BJ (cell line): ENCODE measurements around the gene STX12. TPM values are rescaled to one million over a fixed set of nuclear protein-coding genes. Genes with fewer than 3 reads are reported as not detected.
"Not testable (repeated sequence)": the region's sequence is repeated elsewhere in the genome, so short reads cannot be mapped to it uniquely, and the experiment has no call there.

ENCODE experiments used
- CTCF ChIA-PET: fragments of 350-600 bp; formaldehyde crosslinking; extraction: SDS; loops from one replicate; lab custom pipeline; 2021; ENCODE audit warnings: antibody characterized with exemption, inconsistent platforms; lab: Yijun Ruan, JAX
- POLR2A ChIA-PET: fragments of 300-600 bp; sonication (Branson Sonifier 250); formaldehyde crosslinking; extraction: SDS; loops from one replicate; lab custom pipeline; 2021; ENCODE audit warnings: antibody characterized with exemption; lab: Charles Lee
- DNase-seq: peaks from one replicate; pipeline ENCODE4 v3.0.0-alpha.2; 2011; ENCODE audit warnings: low read depth
- H3K27me3 ChIP-seq: 2 replicates; pipeline ENCODE4 v1.6.0; 2011; ENCODE audit warnings: low read length; ENCODE audit not compliant: control insufficient read depth, insufficient read depth
- H3K36me3 ChIP-seq: 2 replicates; pipeline ENCODE4 v1.5.1; 2011; ENCODE audit warnings: low read length; ENCODE audit not compliant: control insufficient read depth, insufficient read depth
- H3K4me3 ChIP-seq: 2 replicates; pipeline ENCODE4 v1.5.1; 2011; ENCODE audit warnings: low read depth, mild to moderate bottlenecking, control low read depth, low read length
- CTCF ChIP-seq: IDR thresholded peaks from 2 replicates; pipeline ENCODE4 v1.5.1; 2011; ENCODE audit warnings: low read depth, mild to moderate bottlenecking, control low read depth, inconsistent platforms, low read length, moderate library complexity; ENCODE audit not compliant: insufficient read depth
- polyA plus RNA-seq: library from polyadenylated mRNA; depleted of rRNA; stranded (reverse); fragments of >200 nt; gene quantifications from 2 replicates; pipeline ENCODE4 v1.2.3, GENCODE V29; 2011

Gene STX12
- polyA plus RNA-seq, 1 experiment: 31.2 TPM

GRCh38 chr1:27835046-27835445, 62.0 kb downstream of the STX12 start:
- H3K27me3 ChIP-seq: no peaks in the 10 kb centered on the region
- peaks cover 3% of the 10 kb centered on the region for H3K36me3 ChIP-seq
- ChIA-PET CTCF (interaction anchor here (0.7 to 1.4 kb wide), 2 partner anchors 142 to 166 kb away, joined by 3 read pairs; no protein-coding TSS in a partner anchor), POLR2A (no interaction called here)
- no peak overlapping the region for H3K4me3 ChIP-seq
- no peak for DNase-seq
- no peak for TF ChIP-seq CTCF

- DNase-seq: no peak
- CTCF ChIA-PET: interaction anchor here (0.7 to 1.4 kb wide), 3 partner anchors 96 to 166 kb away, joined by 3 read pairs; no protein-coding TSS in a partner anchor
- no peak overlapping the region for H3K4me3 ChIP-seq
- no peaks in the 10 kb centered on the region for H3K27me3 ChIP-seq
- no peak for TF ChIP-seq CTCF
- POLR2A ChIA-PET: no interaction called here
- peaks cover 4% of the 10 kb centered on the region for H3K36me3 ChIP-seq
Measured at GRCh38 chr1:27835501-27835900, 62.5 kb downstream of the STX12 start.

GRCh38 chr1:27849951-27850350, 76.9 kb downstream of the STX12 start:
- Histone ChIP-seq H3K36me3 (peaks cover 12% of the 10 kb centered on the region), H3K4me3 (no peak overlapping the region), H3K27me3 (no peaks in the 10 kb centered on the region)
- POLR2A ChIA-PET: no interaction called here
- no peak for DNase-seq
- CTCF ChIA-PET: interaction anchor here (1.0 kb wide), 1 partner anchor 8 kb away, joined by 3 read pairs; no protein-coding TSS in a partner anchor
- no peak for TF ChIP-seq CTCF

- DNase-seq: no peak
- peaks cover under 1% of the 10 kb centered on the region for H3K36me3 ChIP-seq
- H3K27me3 ChIP-seq: no peaks in the 10 kb centered on the region
- no peak overlapping the region for H3K4me3 ChIP-seq
- CTCF ChIA-PET: no interaction called here
- POLR2A ChIA-PET: no interaction called here
- no peak for TF ChIP-seq CTCF
Measured at GRCh38 chr1:27855085-27855484, 82.1 kb downstream of the STX12 start.

- POLR2A ChIA-PET: no interaction called here
- CTCF ChIA-PET: interaction anchor here (0.6 to 6.2 kb wide), 11 partner anchors 9 to 358 kb away, joined by 3 to 81 read pairs (median 4); no protein-coding TSS in a partner anchor
- Histone ChIP-seq H3K4me3 (no peak overlapping the region), H3K36me3 (no peaks in the 10 kb centered on the region), H3K27me3 (no peaks in the 10 kb centered on the region)
- TF ChIP-seq CTCF: no peak
- DNase-seq: no peak
Measured at GRCh38 chr1:27856561-27857343, 83.7 kb downstream of the STX12 start.

- H3K27me3 ChIP-seq, POLR2A ChIA-PET, H3K36me3 ChIP-seq, H3K4me3 ChIP-seq, DNase-seq: not testable (repeated sequence)
- CTCF ChIA-PET: interaction anchor here (0.6 to 6.2 kb wide), 23 partner anchors 8 to 351 kb away, joined by 3 to 81 read pairs (median 4); no protein-coding TSS in a partner anchor
Measured at GRCh38 chr1:27857552-27857951, 84.5 kb downstream of the STX12 start.
